Osteoblast (primary cell): Measurements from ENCODE around the gene SH2D2A. TPM values are rescaled to one million over a fixed set of nuclear protein-coding genes. Genes with fewer than 3 reads are reported as not detected.

ENCODE experiments used
- DNase-seq: peaks from one replicate; pipeline ENCODE4 v3.0.0; 2011; ENCODE audit warnings: low spot score, mixed read lengths; ENCODE audit not compliant: insufficient read length; ENCODE audit errors: missing footprints
- H2AFZ ChIP-seq: 2 replicates; pipeline ENCODE4 v1.6.0; 2011; ENCODE audit warnings: mild to moderate bottlenecking, low read length
- H3K27ac ChIP-seq: 2 replicates; pipeline ENCODE4 v1.5.1; 2011; ENCODE audit warnings: mild to moderate bottlenecking, low read depth, low read length, moderate library complexity
- H3K27me3 ChIP-seq: 2 replicates; pipeline ENCODE4 v1.6.0; 2012; ENCODE audit warnings: mild to moderate bottlenecking, control low read depth, inconsistent platforms, low read length, moderate library complexity; ENCODE audit not compliant: insufficient read depth
- H3K36me3 ChIP-seq: 2 replicates; pipeline ENCODE4 v1.5.1; 2011; ENCODE audit warnings: mild to moderate bottlenecking, low read length, control low read depth, moderate library complexity; ENCODE audit not compliant: insufficient read depth
- H3K4me1 ChIP-seq: 2 replicates; pipeline ENCODE4 v1.5.1; 2011; ENCODE audit warnings: mild to moderate bottlenecking, low read length, control low read depth, moderate library complexity; ENCODE audit not compliant: insufficient read depth
- H3K4me2 ChIP-seq: 2 replicates; pipeline ENCODE4 v1.6.0; 2011; ENCODE audit warnings: mild to moderate bottlenecking, low read length; ENCODE audit not compliant: insufficient read depth
- H3K4me3 ChIP-seq: fragments of 200-600 bp; sonication (generic); 3 replicates; pipeline ENCODE4 v1.5.1; 2012; ENCODE audit warnings: mild to moderate bottlenecking, low read length, inconsistent platforms; ENCODE audit not compliant: insufficient read depth
- H3K79me2 ChIP-seq: 2 replicates; pipeline ENCODE4 v1.6.0; 2012; ENCODE audit warnings: mild to moderate bottlenecking, low read length, control low read depth, inconsistent platforms; ENCODE audit not compliant: insufficient read depth
- H3K9me3 ChIP-seq: 2 replicates; pipeline ENCODE4 v1.5.1; 2011; ENCODE audit warnings: low read depth, low read length, control low read depth
- H4K20me1 ChIP-seq: 2 replicates; pipeline ENCODE4 v1.6.0; 2012; ENCODE audit warnings: mild to moderate bottlenecking, low read length, control low read depth; ENCODE audit not compliant: insufficient read depth
- CTCF ChIP-seq: IDR thresholded peaks from 2 replicates; pipeline ENCODE4 v1.5.1; 2011; ENCODE audit warnings: mild to moderate bottlenecking, low read depth, low read length, moderate library complexity; ENCODE audit errors: extremely low read depth
- total RNA-seq: library from RNA; depleted of rRNA; stranded (reverse); fragments of >200 nt; gene quantifications from 2 replicates; pipeline ENCODE4 v1.2.3, GENCODE V29; 2012

SH2D2A gene
- total RNA-seq, 1 donor: 0.36 TPM

DNA sequence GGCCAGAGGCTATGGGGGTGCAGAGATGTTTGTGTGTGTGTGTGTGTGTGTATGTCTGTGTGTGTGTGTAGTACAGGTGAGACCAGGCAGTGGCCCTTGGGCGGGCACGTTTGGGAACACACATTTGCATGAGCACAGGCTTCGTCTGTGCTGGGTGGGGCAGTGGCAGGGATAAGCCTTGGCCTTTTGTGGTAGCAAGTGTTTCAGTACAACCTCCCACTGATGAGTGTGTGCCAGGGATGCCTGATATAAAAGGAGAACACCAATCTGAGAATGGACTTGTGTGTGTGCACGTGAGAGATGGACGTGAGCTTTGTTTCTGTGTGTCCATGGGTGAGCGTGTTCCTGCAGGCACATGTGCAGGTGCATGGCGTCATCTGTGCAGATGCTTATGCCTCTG lies 47.0 kb upstream of the SH2D2A start:
- DNase-seq: no peak
- Histone ChIP-seq H3K27me3 (peaks cover 54% of the 10 kb centered on the region), H3K4me3 (no peak overlapping the region), H3K27ac (no peak overlapping the region), H3K4me2 (no peak overlapping the region), H4K20me1 (no peaks in the 10 kb centered on the region), H3K9me3 (no peaks in the 10 kb centered on the region), H2AFZ (no peak overlapping the region), H3K79me2 (no peaks in the 10 kb centered on the region), H3K4me1 (peaks cover 14% of the 10 kb centered on the region), H3K36me3 (no peaks in the 10 kb centered on the region)
- TF ChIP-seq CTCF: no peak

- Histone ChIP-seq H3K36me3 (no peaks in the 10 kb centered on the region), H4K20me1 (no peaks in the 10 kb centered on the region), H3K27me3 (peaks cover 59% of the 10 kb centered on the region), H3K27ac (no peak overlapping the region), H3K4me3 (no peak overlapping the region), H3K4me1 (peaks cover 14% of the 10 kb centered on the region), H2AFZ (no peak overlapping the region), H3K79me2 (no peaks in the 10 kb centered on the region), H3K9me3 (no peaks in the 10 kb centered on the region), H3K4me2 (no peak overlapping the region)
- no peak for TF ChIP-seq CTCF
- no peak for DNase-seq
Observed at GRCh38 chr1:156862997-156863599, 46.5 kb upstream of the SH2D2A start.

DNA sequence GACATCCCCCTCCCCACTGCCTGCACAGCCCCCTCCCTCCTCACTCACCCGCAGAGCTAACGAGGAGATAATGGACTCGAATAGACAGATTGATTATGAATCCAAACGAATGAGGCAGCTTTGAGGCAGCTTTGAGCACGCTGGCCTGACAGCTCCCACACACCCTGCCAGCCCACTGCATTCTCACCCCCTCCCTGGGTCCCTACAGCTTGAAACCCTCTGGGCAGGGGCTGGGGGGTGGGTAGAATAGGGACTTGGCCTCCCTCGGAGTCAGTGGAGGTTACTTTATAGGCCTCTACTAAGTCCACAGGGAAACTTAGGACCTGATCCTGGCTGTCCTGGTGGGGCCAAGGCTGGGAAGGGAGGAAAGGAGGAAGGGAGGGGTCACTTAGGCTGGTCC lies 45.9 kb upstream of the SH2D2A start:
- Histone ChIP-seq H3K79me2 (no peaks in the 10 kb centered on the region), H3K27ac (no peak overlapping the region), H3K4me1 (peaks cover 14% of the 10 kb centered on the region), H3K4me3 (no peak overlapping the region), H3K27me3 (peaks cover 65% of the 10 kb centered on the region), H4K20me1 (no peaks in the 10 kb centered on the region), H3K9me3 (no peaks in the 10 kb centered on the region), H2AFZ (no peak overlapping the region), H3K36me3 (no peaks in the 10 kb centered on the region), H3K4me2 (no peak overlapping the region)
- no peak for DNase-seq
- no peak for TF ChIP-seq CTCF

DNA sequence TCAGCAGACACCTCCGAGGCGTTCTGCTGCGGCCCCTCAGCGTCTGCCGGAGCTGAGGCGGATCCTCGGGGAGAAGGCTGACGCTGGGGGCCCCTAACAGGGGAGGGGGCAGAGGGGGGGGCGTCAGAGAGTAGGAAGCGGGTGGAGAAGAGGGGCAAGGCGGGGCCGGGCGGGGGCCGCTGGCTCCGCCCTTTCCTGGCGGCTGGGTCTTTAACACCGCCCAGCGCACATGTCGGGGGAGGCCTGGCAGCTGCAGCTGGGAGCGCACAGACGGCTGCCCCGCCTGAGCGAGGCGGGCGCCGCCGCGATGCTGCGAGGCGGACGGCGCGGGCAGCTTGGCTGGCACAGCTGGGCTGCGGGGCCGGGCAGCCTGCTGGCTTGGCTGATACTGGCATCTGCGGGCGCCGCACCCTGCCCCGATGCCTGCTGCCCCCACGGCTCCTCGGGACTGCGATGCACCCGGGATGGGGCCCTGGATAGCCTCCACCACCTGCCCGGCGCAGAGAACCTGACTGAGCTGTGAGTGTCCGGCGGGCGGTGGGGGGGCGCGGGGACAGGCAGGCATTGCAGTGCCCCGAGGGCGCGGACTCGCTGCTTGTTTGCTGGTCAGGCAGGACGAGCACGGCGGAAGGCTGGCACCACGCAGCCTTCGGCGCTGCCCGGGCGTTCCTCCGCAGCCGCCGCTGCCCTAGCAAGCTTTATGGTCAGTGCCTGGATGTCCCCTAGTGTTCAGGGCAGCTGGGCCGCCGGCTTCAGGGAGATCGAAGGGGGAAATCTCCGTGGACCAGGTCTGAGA lies 44.2 kb upstream of the SH2D2A start, which contains the start of gene NTRK1:
Gene NTRK1 (plus strand): TSS at position 238 of the 796 bp plus-strand sequence. CDS start 70 bp downstream, at position 308.
- Histone ChIP-seq H3K27me3 (peaks cover 74% of the 10 kb centered on the region), H3K36me3 (no peaks in the 10 kb centered on the region), H3K9me3 (no peaks in the 10 kb centered on the region), H3K4me2 (peak within 1 kb of the TSS; percentile 81), H3K27ac (no peak within 1 kb of the TSS), H3K4me3 (peak within 1 kb of the TSS; percentile 63), H4K20me1 (no peaks in the 10 kb centered on the region), H2AFZ (peak within 1 kb of the TSS; percentile 82), H3K4me1 (peaks cover 14% of the 10 kb centered on the region), H3K79me2 (no peaks in the 10 kb centered on the region)
- TF ChIP-seq CTCF: no peak
- peak; percentile 93 for DNase-seq
